MM.1S (cell line): ENCODE results near the gene POC1B.

ENCODE experiments used
- DNase-seq: peaks from one replicate; pipeline ENCODE4 v3.0.0-alpha.2; 2015
- H2AFZ ChIP-seq: fragments of 300-600 bp; sonication (generic); 2 replicates; pipeline ENCODE4 v1.6.0; 2016; ENCODE audit warnings: antibody characterized with exemption, low read length
- H3F3A ChIP-seq: fragments of 300-600 bp; sonication (generic); 2 replicates; pipeline ENCODE4 v1.6.1; 2016; ENCODE audit warnings: mild to moderate bottlenecking, antibody characterized with exemption, low read length, moderate library complexity, mixed read lengths; ENCODE audit not compliant: insufficient read depth
- H3K27ac ChIP-seq: fragments of 300-600 bp; sonication (generic); 2 replicates; pipeline ENCODE4 v1.5.1; 2016; ENCODE audit warnings: mild to moderate bottlenecking, low read length
- H3K27me3 ChIP-seq: fragments of 300-600 bp; sonication (generic); replicated peaks from 2 replicates; pipeline ENCODE4 v1.6.0; 2016; ENCODE audit warnings: low read length; ENCODE audit not compliant: insufficient read depth
- H3K36me3 ChIP-seq: fragments of 300-600 bp; sonication (generic); replicated peaks from 2 replicates; pipeline ENCODE4 v1.6.1; 2016; ENCODE audit warnings: mild to moderate bottlenecking, low read length, mixed read lengths; ENCODE audit not compliant: insufficient read depth
- H3K4me1 ChIP-seq: fragments of 300-600 bp; sonication (generic); 2 replicates; pipeline ENCODE4 v1.6.1; 2016; ENCODE audit warnings: low read length, mixed read lengths
- H3K4me2 ChIP-seq: fragments of 300-600 bp; sonication (generic); 2 replicates; pipeline ENCODE4 v1.6.0; 2016; ENCODE audit warnings: low read depth, low read length
- H3K4me3 ChIP-seq: fragments of 300-600 bp; sonication (generic); 2 replicates; pipeline ENCODE4 v1.5.1; 2016; ENCODE audit warnings: low read length, mixed read lengths
- H3K79me2 ChIP-seq: fragments of 300-600 bp; sonication (generic); 2 replicates; pipeline ENCODE4 v1.6.1; 2016; ENCODE audit warnings: mixed run types, low read length, mixed read lengths
- H3K9ac ChIP-seq: fragments of 300-600 bp; sonication (generic); 2 replicates; pipeline ENCODE4 v1.6.1; 2016; ENCODE audit warnings: low read length, mixed read lengths
- H3K9me2 ChIP-seq: fragments of 300-600 bp; sonication (generic); replicated peaks from 2 replicates; pipeline ENCODE4 v1.6.1; 2016; ENCODE audit warnings: mild to moderate bottlenecking, low read length, mixed read lengths; ENCODE audit not compliant: insufficient read depth
- H3K9me3 ChIP-seq: fragments of 300-600 bp; sonication (generic); replicated peaks from 2 replicates; pipeline ENCODE4 v1.6.1; 2016; ENCODE audit warnings: mild to moderate bottlenecking, low read length, mixed read lengths; ENCODE audit not compliant: insufficient read depth
- H4K20me1 ChIP-seq: fragments of 300-600 bp; sonication (generic); 2 replicates; pipeline ENCODE4 v1.6.1; 2016; ENCODE audit warnings: mild to moderate bottlenecking, low read length, moderate library complexity, mixed read lengths; ENCODE audit not compliant: insufficient read depth
- CTCF ChIP-seq: fragments of 300-600 bp; sonication (generic); IDR thresholded peaks from 2 replicates; pipeline ENCODE4 v1.5.1; 2016; ENCODE audit warnings: antibody characterized with exemption, low read length, mixed read lengths
- EZH2 ChIP-seq: fragments of 300-600 bp; sonication (generic); optimal IDR thresholded peaks from 2 replicates; pipeline ENCODE3; 2017; ENCODE audit warnings: low read depth, mild to moderate bottlenecking, antibody characterized with exemption, low read length, mixed read lengths
- EZH2phosphoT487 ChIP-seq: fragments of 300-600 bp; sonication (generic); IDR thresholded peaks from 2 replicates; pipeline ENCODE4 v1.6.1; 2018; ENCODE audit warnings: antibody characterized with exemption, low read length

Gene POC1B

GRCh38 chr12:89395712-89396111 is 130.1 kb downstream of the POC1B start:
- no peaks in the 10 kb centered on the region for H3K36me3 ChIP-seq
- H3K4me3 ChIP-seq = no peak overlapping the region
- H2AFZ ChIP-seq = no peak overlapping the region
- no peak overlapping the region for H3K27ac ChIP-seq
- H3K4me2 ChIP-seq = no peak overlapping the region
- no peaks in the 10 kb centered on the region for H3K79me2 ChIP-seq
- no peaks in the 10 kb centered on the region for H3K9me2 ChIP-seq
- H3K9me3 ChIP-seq = no peaks in the 10 kb centered on the region
- H4K20me1 ChIP-seq = no peaks in the 10 kb centered on the region
- H3F3A ChIP-seq = no peaks in the 10 kb centered on the region
- H3K4me1 ChIP-seq = no peaks in the 10 kb centered on the region
- DNase-seq = no peak
- TF ChIP-seq EZH2phosphoT487 (no peak), EZH2 (no peak), CTCF (no peak)
- no peaks in the 10 kb centered on the region for H3K27me3 ChIP-seq
- H3K9ac ChIP-seq = no peak overlapping the region

GRCh38 chr12:89393551-89394121 is 132.2 kb downstream of the POC1B start:
- Histone ChIP-seq H3K4me2 (no peak overlapping the region), H3K9ac (no peak overlapping the region), H2AFZ (no peak overlapping the region), H3K9me2 (no peaks in the 10 kb centered on the region), H3K79me2 (no peaks in the 10 kb centered on the region), H3K27me3 (no peaks in the 10 kb centered on the region), H3F3A (no peaks in the 10 kb centered on the region), H3K9me3 (no peaks in the 10 kb centered on the region), H3K27ac (no peak overlapping the region), H4K20me1 (no peaks in the 10 kb centered on the region), H3K4me3 (no peak overlapping the region), H3K36me3 (no peaks in the 10 kb centered on the region), H3K4me1 (no peaks in the 10 kb centered on the region)
- TF ChIP-seq CTCF (no peak), EZH2phosphoT487 (no peak), EZH2 (no peak)
- no peak for DNase-seq

- H3K4me1 ChIP-seq = no peaks in the 10 kb centered on the region
- H4K20me1 ChIP-seq = no peaks in the 10 kb centered on the region
- H2AFZ ChIP-seq = no peak overlapping the region
- H3K36me3 ChIP-seq = no peaks in the 10 kb centered on the region
- no peak overlapping the region for H3K9ac ChIP-seq
- no peaks in the 10 kb centered on the region for H3K9me2 ChIP-seq
- DNase-seq = no peak
- H3F3A ChIP-seq = no peaks in the 10 kb centered on the region
- TF ChIP-seq EZH2 (no peak), CTCF (no peak), EZH2phosphoT487 (no peak)
- H3K27me3 ChIP-seq = no peaks in the 10 kb centered on the region
- no peak overlapping the region for H3K4me3 ChIP-seq
- H3K27ac ChIP-seq = no peak overlapping the region
- no peaks in the 10 kb centered on the region for H3K9me3 ChIP-seq
- no peaks in the 10 kb centered on the region for H3K79me2 ChIP-seq
- no peak overlapping the region for H3K4me2 ChIP-seq
Observed at GRCh38 chr12:89392391-89392790, 133.5 kb downstream of the POC1B start.
